Measurements from ENCODE around the gene DYRK3. TPM values are rescaled to one million over a fixed set of nuclear protein-coding genes. Genes with fewer than 3 reads are reported as not detected.

DYRK3 gene
- total and polyA plus RNA-seq, 2 of the 8 experiments (the other 6 are each of a cell fraction or from before 2014, with no cell fraction given), result 2.1 to 8.5 TPM

GRCh38 chr1:206696812-206697585, 61.7 kb downstream of the DYRK3 start:
- Histone ChIP-seq H3K9me3 (ENCODE audit: insufficient read depth in 2 of 2, low read depth in 1 of 2, low read length in 1 of 2) (no peaks in the 10 kb centered on the region), H3K4me2 (ENCODE audit: insufficient read depth in 1 of 2, low read depth in 2 of 2, low read length in 2 of 2) (no peak overlapping the region), H3K27ac (ENCODE audit: low read depth, low read length) (no peak overlapping the region), H3K56ac (replicated peaks; ENCODE audit: insufficient read length, low read depth, low read length) (no peak overlapping the region), H3K4me1 (replicated peaks in 1 of 4; ENCODE audit: control insufficient read depth in 3 of 4, insufficient read depth in 4 of 4, low read length in 3 of 4) (peaks cover 5 to 15% (median 12%) of the 10 kb centered on the region in 4 experiments), H2AFZ (ENCODE audit: low read length) (no peak overlapping the region), H3K23me2 (ENCODE audit: low read depth, low read length) (no peaks in the 10 kb centered on the region; the same call in 1 of the 2 replicates), H3K27me3 (replicated peaks in 1 of 4; ENCODE audit: control insufficient read depth in 3 of 4, extremely low read depth in 1 of 4, insufficient read depth in 3 of 4, low read length in 3 of 4) (no peaks in the 10 kb centered on the region; a peak in 2 of 7 replicates), H2BK120ac (replicated peaks; ENCODE audit: low read depth, low read length) (no peak overlapping the region), H2BK15ac (ENCODE audit: low read length) (no peak overlapping the region), H2BK20ac (ENCODE audit: low read length) (no peak overlapping the region), H3K14ac (ENCODE audit: insufficient read length) (no peak overlapping the region), H3K18ac (ENCODE audit: extremely low read depth, low read length) (no peak overlapping the region), H4K91ac (replicated peaks; ENCODE audit: insufficient read length, low read length) (no peak overlapping the region), H4K8ac (ENCODE audit: extremely low read depth, insufficient read depth, low read length) (no peak overlapping the region), H4K5ac (ENCODE audit: insufficient read length, low read depth, low read length) (no peak overlapping the region), H2BK12ac (ENCODE audit: low read depth, low read length) (no peak overlapping the region), H3K4ac (replicated peaks; ENCODE audit: insufficient read length, low read depth, low read length) (peak overlapping the region; percentile 10), H3K79me1 (ENCODE audit: low read depth, low read length) (peaks cover 27% of the 10 kb centered on the region), H3K79me2 (ENCODE audit: control insufficient read depth in 1 of 2, insufficient read depth in 2 of 2, low read length in 2 of 2) (peaks cover 0 to 72% of the 10 kb centered on the region in 2 experiments; a peak in 3 of 4 replicates), H4K20me1 (replicated peaks in 1 of 2; ENCODE audit: control insufficient read depth in 1 of 2, insufficient read depth in 2 of 2, low read length in 2 of 2) (peaks cover 30 to 43% of the 10 kb centered on the region in 2 experiments), H3K9ac (replicated peaks in 1 of 4; ENCODE audit: extremely low read depth in 1 of 4, low read depth in 3 of 4, low read length in 3 of 4) (no peak overlapping the region), H2AK5ac (ENCODE audit: low read depth, low read length) (no peak overlapping the region), H2BK5ac (ENCODE audit: low read depth, low read length) (no peak overlapping the region), H3K36me3 (ENCODE audit: control insufficient read depth in 2 of 4, insufficient read depth in 4 of 4, low read length in 3 of 4) (no peaks in the 10 kb centered on the region), H3K4me3 (ENCODE audit: extremely low read depth in 1 of 4, insufficient read depth in 2 of 4, low read depth in 3 of 4, low read length in 4 of 4) (no peak overlapping the region), H3K23ac (ENCODE audit: insufficient read length) (no peak overlapping the region)
- no peak for FAIRE-seq
- no peak for DNase-seq (ENCODE audit: low read depth in 1 of 2, low spot score in 2 of 2)
- ChIA-PET POLR2A (ENCODE audit: partially characterized antibody) (no interaction called here), CTCF (ENCODE audit: partially characterized antibody) (interaction anchor here (0.7 to 1.9 kb wide), 8 partner anchors 12 to 239 kb away, joined by 3 to 6 read pairs (median 3); no protein-coding TSS in a partner anchor)
- WGBS, 2 experiments (ENCODE audit: extremely low coverage in 1 of 2, insufficient coverage in 1 of 2, insufficient read length in 1 of 2, insufficient replicate concordance in 2 of 2, low coverage in 1 of 2, low lambda C conversion rate in 2 of 2, missing lambda C conversion rate in 1 of 2), result 92% methylated on average over 4 of the region's 4 CpGs; no CpG with 5 or more reads in 1 of the 2 experiments
- TF ChIP-seq BCL11A (IDR thresholded peaks at IDR 0.05; ENCODE audit: low read depth in 2 of 2, low read length in 2 of 2) (no peak), SRF (IDR thresholded peaks at IDR 0.05; ENCODE audit: low read depth, low read length) (no peak), CBX5 (IDR thresholded peaks at IDR 0.05; ENCODE audit: low read depth, low read length) (no peak), KDM1A (IDR thresholded peaks at IDR 0.05; ENCODE audit: borderline replicate concordance, low read length) (no peak), RAD21 (IDR thresholded peaks at IDR 0.05 in 1 of 2, conservative IDR thresholded peaks at IDR 0.05 in 1 of 2; ENCODE audit: low read depth in 2 of 2, low read length in 2 of 2) (no peak), NANOG (IDR thresholded peaks at IDR 0.05; ENCODE audit: insufficient read depth, low read depth, low read length, poor library complexity, severe bottlenecking) (no peak), JUND (IDR thresholded peaks at IDR 0.05; ENCODE audit: low read length) (no peak), CHD1 (IDR thresholded peaks at IDR 0.05; ENCODE audit: low read depth, low read length) (no peak), CTCF (IDR thresholded peaks at IDR 0.05; ENCODE audit: control extremely low read depth in 1 of 3, insufficient read depth in 1 of 3, low read depth in 1 of 3, low read length in 3 of 3) (no peak)

All from H1 (cell line).